BLaER1 (cell line): ENCODE data around the gene GNAQ.

ENCODE experiments used
- H3K27ac ChIP-seq: shearing (Covaris generic); formaldehyde crosslinking; 2 replicates; pipeline ENCODE4 v1.8.1; 2022
- H3K27me3 ChIP-seq: shearing (Covaris generic); formaldehyde crosslinking; 2 replicates; pipeline ENCODE4 v1.8.1; 2022
- H3K36me3 ChIP-seq: shearing (Covaris generic); formaldehyde crosslinking; 2 replicates; pipeline ENCODE4 v1.8.1; 2022
- H3K4me1 ChIP-seq: shearing (Covaris generic); formaldehyde crosslinking; 2 replicates; pipeline ENCODE4 v1.8.1; 2022
- H3K4me2 ChIP-seq: shearing (Covaris generic); formaldehyde crosslinking; 2 replicates; pipeline ENCODE4 v1.8.1; 2022
- H3K4me3 ChIP-seq: shearing (Covaris generic); formaldehyde crosslinking; 2 replicates; pipeline ENCODE4 v1.8.1; 2022
- H3K9ac ChIP-seq: shearing (Covaris generic); formaldehyde crosslinking; 2 replicates; pipeline ENCODE4 v1.8.1; 2022
- H3K9me3 ChIP-seq: shearing (Covaris generic); formaldehyde crosslinking; 2 replicates; pipeline ENCODE4 v1.8.1; 2022
- H4K20me1 ChIP-seq: shearing (Covaris generic); formaldehyde crosslinking; 2 replicates; pipeline ENCODE4 v1.8.1; 2022
- Cebpa-rat ChIP-seq: shearing (Covaris generic); IDR thresholded peaks from 2 replicates; pipeline ENCODE4 v1.8.1; 2022

GNAQ gene

DNA sequence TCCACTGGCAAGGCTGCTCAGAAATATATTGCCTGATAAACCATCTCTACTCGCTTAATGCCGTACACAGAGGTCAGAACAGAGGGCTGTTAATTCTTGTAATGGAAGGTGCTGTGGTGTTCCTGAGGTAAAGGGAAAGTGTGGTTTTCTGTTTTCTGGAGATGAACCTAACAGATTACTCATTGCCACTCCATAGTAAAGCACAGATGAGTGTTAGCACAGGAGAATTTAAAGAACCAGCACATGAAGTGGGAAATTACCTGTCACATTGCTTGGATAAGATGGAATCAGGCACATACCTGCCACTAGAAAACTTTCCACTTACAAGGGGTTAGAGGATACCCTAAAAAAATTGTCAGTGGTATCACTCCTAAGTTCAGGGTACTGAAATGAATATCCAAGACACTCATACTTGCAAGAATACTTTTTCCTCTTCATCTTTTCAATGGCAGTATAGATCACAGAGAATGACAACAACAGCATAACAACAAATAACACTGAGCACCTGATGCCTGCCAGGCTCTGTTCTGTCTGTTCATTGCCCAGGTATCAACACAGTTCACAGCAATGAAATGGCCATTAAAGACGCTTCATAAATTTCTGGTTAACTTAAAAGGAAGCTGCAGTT, 230.6 kb downstream of the GNAQ start:
- Histone ChIP-seq H3K4me1 (no peaks in the 10 kb centered on the region), H3K36me3 (peaks cover 8% of the 10 kb centered on the region; the same call in 1 of the 2 replicates), H3K9me3 (no peaks in the 10 kb centered on the region), H4K20me1 (no peaks in the 10 kb centered on the region), H3K4me2 (no peak overlapping the region), H3K27me3 (no peaks in the 10 kb centered on the region), H3K9ac (no peak overlapping the region), H3K27ac (no peak overlapping the region), H3K4me3 (no peak overlapping the region)
- no peak for TF ChIP-seq Cebpa-rat

DNA sequence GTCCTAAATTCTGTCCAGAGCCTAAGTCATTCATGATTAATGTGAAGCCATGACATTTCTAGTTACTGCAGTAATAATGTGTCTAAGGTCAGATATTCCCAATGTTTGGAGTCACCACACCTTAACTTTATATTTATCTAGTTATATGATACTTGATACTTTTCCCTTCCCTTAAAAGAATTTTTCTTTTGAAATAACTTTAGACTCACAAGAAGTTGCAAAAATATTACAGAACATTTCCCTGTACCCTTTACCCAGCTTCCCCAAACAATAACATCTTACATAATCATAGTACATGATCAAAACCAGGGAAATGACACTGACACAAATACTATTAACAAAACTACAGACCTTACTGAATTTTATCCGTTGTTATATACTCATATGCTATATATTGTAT, 233.5 kb downstream of the GNAQ start:
- Histone ChIP-seq H3K27me3 (no peaks in the 10 kb centered on the region), H3K9ac (no peak overlapping the region), H3K4me1 (no peaks in the 10 kb centered on the region), H3K4me2 (no peak overlapping the region), H3K36me3 (peaks cover 8% of the 10 kb centered on the region; the same call in 1 of the 2 replicates), H3K4me3 (no peak overlapping the region), H4K20me1 (no peaks in the 10 kb centered on the region), H3K27ac (no peak overlapping the region), H3K9me3 (no peaks in the 10 kb centered on the region)
- TF ChIP-seq Cebpa-rat = no peak

DNA sequence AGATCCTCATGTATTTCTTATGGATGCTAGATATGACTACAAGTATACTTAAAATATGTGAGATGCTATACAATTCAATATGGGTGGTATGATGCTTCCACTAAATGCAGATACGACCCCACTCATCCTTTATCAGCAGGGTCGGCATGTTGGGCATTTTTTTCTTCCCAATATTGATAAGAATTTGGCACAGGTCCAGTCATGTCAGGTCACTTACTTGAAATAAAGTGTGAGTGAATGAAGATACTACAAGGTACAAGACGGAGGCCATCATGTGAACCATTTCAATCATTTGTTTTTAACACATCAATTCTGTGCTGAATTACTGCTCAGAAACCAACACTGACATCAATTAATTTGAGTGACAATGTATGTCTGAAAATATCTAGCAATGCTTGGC, 236.6 kb downstream of the GNAQ start:
- no peak overlapping the region for H3K4me3 ChIP-seq
- H3K27ac ChIP-seq = no peak overlapping the region
- peaks cover 12% of the 10 kb centered on the region; the same call in 1 of the 2 replicates for H3K36me3 ChIP-seq
- no peaks in the 10 kb centered on the region for H3K4me1 ChIP-seq
- H3K4me2 ChIP-seq = no peak overlapping the region
- TF ChIP-seq Cebpa-rat = no peak
- no peaks in the 10 kb centered on the region for H4K20me1 ChIP-seq
- H3K27me3 ChIP-seq = no peaks in the 10 kb centered on the region
- no peak overlapping the region for H3K9ac ChIP-seq
- no peaks in the 10 kb centered on the region for H3K9me3 ChIP-seq

DNA sequence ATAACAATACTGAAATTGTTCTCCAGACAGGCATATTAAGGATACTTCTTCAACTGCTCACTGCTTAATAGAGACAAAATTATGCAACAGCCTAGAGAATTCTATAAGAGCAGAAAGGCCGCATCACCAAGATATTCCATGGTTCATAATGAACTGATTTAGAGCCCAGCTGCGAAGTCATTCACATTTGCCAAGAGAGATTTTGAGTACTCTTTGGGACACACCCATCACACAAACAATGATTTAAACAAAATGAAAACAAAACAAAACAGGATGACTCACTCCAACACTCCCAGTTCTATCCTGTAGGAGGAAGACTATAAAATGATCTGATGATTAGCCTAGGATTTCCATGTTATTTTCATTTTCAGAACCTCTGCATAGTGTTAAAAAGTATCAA, 237.8 kb downstream of the GNAQ start:
- Histone ChIP-seq H3K36me3 (peaks cover 12% of the 10 kb centered on the region; the same call in 1 of the 2 replicates), H3K9me3 (no peaks in the 10 kb centered on the region), H3K4me2 (no peak overlapping the region), H3K4me3 (no peak overlapping the region), H4K20me1 (no peaks in the 10 kb centered on the region), H3K4me1 (no peaks in the 10 kb centered on the region), H3K27ac (no peak overlapping the region), H3K27me3 (no peaks in the 10 kb centered on the region), H3K9ac (no peak overlapping the region)
- TF ChIP-seq Cebpa-rat = no peak

DNA sequence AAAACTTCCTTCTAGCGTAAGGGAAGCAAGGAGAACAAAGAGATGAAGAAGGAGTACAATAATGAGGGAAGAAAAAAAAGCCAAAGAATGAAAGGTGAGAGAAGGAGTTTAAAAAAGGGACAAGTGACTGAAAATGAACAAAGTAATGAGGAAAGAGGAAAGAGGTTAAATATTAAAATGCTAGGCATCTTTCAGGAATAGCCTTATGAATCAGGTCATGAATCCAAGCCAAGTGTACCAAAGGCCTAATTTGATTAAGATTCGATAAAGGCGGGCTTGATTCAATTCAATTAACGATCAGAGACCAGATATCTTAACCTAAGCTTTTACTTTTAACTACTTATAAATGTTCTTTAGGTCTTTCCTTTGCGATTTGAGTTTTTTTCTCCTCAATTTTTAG, 241.7 kb downstream of the GNAQ start:
- Histone ChIP-seq H4K20me1 (no peaks in the 10 kb centered on the region), H3K9me3 (no peaks in the 10 kb centered on the region), H3K4me3 (no peak overlapping the region), H3K27me3 (no peaks in the 10 kb centered on the region), H3K4me1 (no peaks in the 10 kb centered on the region), H3K9ac (no peak overlapping the region), H3K27ac (no peak overlapping the region), H3K4me2 (no peak overlapping the region), H3K36me3 (peaks cover 19% of the 10 kb centered on the region; the same call in 1 of the 2 replicates)
- no peak for TF ChIP-seq Cebpa-rat

DNA sequence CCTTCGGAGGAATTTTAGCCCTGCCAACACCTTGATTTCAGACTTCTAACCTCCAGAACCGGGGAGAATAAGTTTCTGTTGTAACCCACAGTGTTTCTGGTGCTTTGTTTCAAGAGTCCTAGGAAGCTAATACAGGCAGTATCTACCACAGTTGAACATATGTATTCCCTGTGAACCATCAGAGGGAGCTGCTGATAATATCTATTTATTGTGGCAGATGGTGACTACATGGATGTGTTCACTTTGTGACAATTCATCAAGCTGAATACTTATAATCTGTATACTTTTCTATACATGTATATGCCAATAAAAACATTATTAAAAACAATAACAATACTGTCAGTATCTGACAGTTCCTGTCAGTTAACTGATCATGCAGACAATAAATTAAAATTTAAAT, 246.3 kb downstream of the GNAQ start:
- Histone ChIP-seq H3K4me2 (no peak overlapping the region), H3K4me1 (no peaks in the 10 kb centered on the region), H4K20me1 (no peaks in the 10 kb centered on the region), H3K36me3 (peaks cover 17% of the 10 kb centered on the region; the same call in 1 of the 2 replicates), H3K27me3 (no peaks in the 10 kb centered on the region), H3K4me3 (no peak overlapping the region), H3K9ac (no peak overlapping the region), H3K27ac (no peak overlapping the region), H3K9me3 (no peaks in the 10 kb centered on the region)
- TF ChIP-seq Cebpa-rat = no peak

DNA sequence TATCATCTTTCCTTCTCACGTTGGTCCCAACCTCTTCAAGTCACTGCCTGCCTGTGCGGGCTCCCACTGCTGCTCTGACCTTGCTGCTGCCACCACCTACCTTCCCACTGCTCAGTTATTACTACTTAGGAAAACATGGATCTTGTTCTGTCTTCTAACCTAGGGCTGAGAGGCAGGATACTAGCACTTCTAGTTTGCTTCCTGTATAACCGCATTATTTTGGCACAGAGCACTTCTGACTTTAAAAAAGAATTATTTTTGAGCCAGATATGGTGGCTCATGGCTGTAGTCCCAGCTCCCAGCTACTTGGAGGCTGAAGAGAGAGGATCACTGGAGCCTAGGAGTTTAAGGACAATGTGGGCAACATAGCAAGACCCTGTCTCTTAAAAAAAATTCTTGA, 248.1 kb downstream of the GNAQ start:
- H4K20me1 ChIP-seq = no peaks in the 10 kb centered on the region
- H3K4me2 ChIP-seq = no peak overlapping the region
- H3K27ac ChIP-seq = no peak overlapping the region
- peaks cover 6% of the 10 kb centered on the region; the same call in 1 of the 2 replicates for H3K9me3 ChIP-seq
- H3K4me1 ChIP-seq = no peaks in the 10 kb centered on the region
- no peaks in the 10 kb centered on the region for H3K27me3 ChIP-seq
- no peak overlapping the region for H3K4me3 ChIP-seq
- peaks cover 17% of the 10 kb centered on the region for H3K36me3 ChIP-seq
- no peak overlapping the region for H3K9ac ChIP-seq
- TF ChIP-seq Cebpa-rat = no peak

DNA sequence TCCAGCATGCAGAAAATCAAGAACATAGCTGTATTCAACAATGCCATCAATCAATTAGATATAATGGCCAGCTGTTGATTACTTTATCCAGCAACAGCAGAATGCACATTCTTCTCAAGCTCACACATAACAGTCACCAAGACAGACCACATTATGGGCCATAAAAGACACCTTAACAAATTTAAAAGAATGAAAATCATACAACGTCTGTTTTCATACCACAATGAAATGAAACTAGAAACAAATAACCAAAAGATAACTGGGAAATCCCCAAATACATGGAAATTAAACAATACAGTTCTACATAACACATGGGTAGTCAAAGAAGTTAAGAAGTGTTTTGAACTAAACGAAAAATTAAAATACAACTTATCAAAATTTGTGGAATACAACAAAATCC, 252.6 kb downstream of the GNAQ start:
- Histone ChIP-seq H3K4me2 (no peak overlapping the region), H3K9ac (no peak overlapping the region), H4K20me1 (no peaks in the 10 kb centered on the region), H3K4me3 (no peak overlapping the region), H3K36me3 (peaks cover 7% of the 10 kb centered on the region; the same call in 1 of the 2 replicates), H3K27me3 (no peaks in the 10 kb centered on the region), H3K9me3 (peaks cover 38% of the 10 kb centered on the region), H3K4me1 (no peaks in the 10 kb centered on the region), H3K27ac (no peak overlapping the region)
- TF ChIP-seq Cebpa-rat = no peak

DNA sequence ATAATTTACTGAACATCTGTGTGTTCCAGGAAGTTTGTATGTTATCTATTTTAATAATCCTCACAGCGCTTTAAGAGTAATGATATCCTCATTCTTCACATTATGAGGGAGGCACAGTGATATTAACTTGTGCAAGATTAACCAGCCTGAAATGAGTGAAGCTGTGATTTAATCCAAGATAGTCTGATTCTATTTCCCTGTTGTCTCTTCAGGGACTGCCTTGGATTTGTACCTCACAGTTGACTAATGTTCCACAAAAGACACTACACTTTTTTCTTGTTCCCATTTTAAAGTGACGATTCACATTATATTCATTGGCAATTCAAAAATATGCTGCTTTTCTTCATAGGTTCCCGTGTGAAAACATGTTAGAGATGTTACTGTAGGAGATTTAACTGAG, 258.2 kb downstream of the GNAQ start:
- no peaks in the 10 kb centered on the region for H3K4me1 ChIP-seq
- H3K27me3 ChIP-seq = no peaks in the 10 kb centered on the region
- H4K20me1 ChIP-seq = no peaks in the 10 kb centered on the region
- no peak for TF ChIP-seq Cebpa-rat
- H3K9ac ChIP-seq = no peak overlapping the region
- peaks cover 12% of the 10 kb centered on the region; the same call in 1 of the 2 replicates for H3K36me3 ChIP-seq
- no peak overlapping the region for H3K27ac ChIP-seq
- no peak overlapping the region for H3K4me2 ChIP-seq
- no peak overlapping the region for H3K4me3 ChIP-seq
- H3K9me3 ChIP-seq = peaks cover 30% of the 10 kb centered on the region

DNA sequence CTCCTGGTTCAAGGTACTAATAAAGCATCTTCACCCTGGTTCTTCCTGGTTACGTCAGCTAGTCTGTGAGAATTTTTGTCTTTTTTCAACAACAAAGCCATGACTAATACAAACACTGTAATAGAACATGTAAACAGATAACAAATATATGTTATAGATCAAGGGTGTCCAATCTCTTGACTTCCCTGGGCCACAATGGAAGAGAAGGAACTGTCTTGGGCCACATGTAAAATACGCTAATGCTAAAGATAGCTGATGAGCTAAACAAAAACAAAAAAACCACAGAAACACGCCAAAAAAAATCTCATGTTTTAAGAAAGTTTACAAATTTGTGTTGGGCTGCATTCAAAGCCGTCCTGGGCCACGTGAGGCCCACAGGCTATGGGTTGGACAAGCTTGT, 259.0 kb downstream of the GNAQ start:
- Histone ChIP-seq H3K27ac (no peak overlapping the region), H3K9me3 (peaks cover 24% of the 10 kb centered on the region), H3K36me3 (peaks cover 12% of the 10 kb centered on the region; the same call in 1 of the 2 replicates), H3K4me1 (no peaks in the 10 kb centered on the region), H3K27me3 (no peaks in the 10 kb centered on the region), H3K4me3 (no peak overlapping the region), H3K4me2 (no peak overlapping the region), H3K9ac (no peak overlapping the region), H4K20me1 (no peaks in the 10 kb centered on the region)
- TF ChIP-seq Cebpa-rat = no peak

DNA sequence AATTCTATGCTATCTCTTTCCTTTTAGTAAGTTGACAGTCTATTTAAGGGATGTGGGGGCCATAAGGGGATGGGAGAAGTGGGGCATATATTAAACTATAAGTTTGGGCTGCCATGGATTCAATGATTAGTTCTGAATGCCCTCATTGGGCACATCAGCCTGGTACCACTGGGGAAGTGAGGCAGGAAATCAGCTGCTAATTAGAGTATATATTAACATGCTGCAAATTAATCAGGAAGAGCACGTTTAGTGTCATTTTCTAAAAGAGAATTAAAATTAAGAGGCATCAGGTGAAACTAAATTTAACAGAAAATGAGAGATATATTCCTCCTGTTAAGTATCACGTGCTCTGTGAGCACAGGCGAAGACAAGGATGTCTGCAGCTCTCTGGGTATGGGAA, 260.4 kb downstream of the GNAQ start:
- Histone ChIP-seq H3K4me1 (no peaks in the 10 kb centered on the region), H3K4me2 (no peak overlapping the region), H3K36me3 (peaks cover 12% of the 10 kb centered on the region; the same call in 1 of the 2 replicates), H3K27me3 (no peaks in the 10 kb centered on the region), H3K9ac (no peak overlapping the region), H3K9me3 (peaks cover 21% of the 10 kb centered on the region), H3K4me3 (no peak overlapping the region), H4K20me1 (no peaks in the 10 kb centered on the region), H3K27ac (no peak overlapping the region)
- TF ChIP-seq Cebpa-rat = no peak
